CD14-positive monocyte (primary cell): ENCODE results near the gene GLDC. TPM values are rescaled to one million over a fixed set of nuclear protein-coding genes. Genes with fewer than 3 reads are reported as not detected.

Experiments used
- DNase-seq, 3 donors: peaks; one replicate each; pipeline ENCODE4 v3.0.0-alpha.2; 2011 to 2022
- H2AFZ ChIP-seq: 2 replicates; pipeline ENCODE4 v1.6.0; 2012; ENCODE audit warnings: mild to moderate bottlenecking, low read depth, low read length, inconsistent platforms; ENCODE audit not compliant: insufficient read depth, poor library complexity, severe bottlenecking
- H3K27ac ChIP-seq, 2 donors: 1 replicate in 1 of 2; 2 replicates in 1 of 2; pipeline ENCODE4 v1.5.1; 2012 to 2013; ENCODE audit warnings: low read length in 2 of 2, control low read depth in 1 of 2, inconsistent platforms in 1 of 2, low read depth in 1 of 2, mild to moderate bottlenecking in 1 of 2
- H3K27me3 ChIP-seq, 2 donors: one replicate each; pipeline versions ENCODE4 v1.6.0 to v1.6.1; 2011 to 2013; ENCODE audit warnings: low read length in 2 of 2; ENCODE audit not compliant: control insufficient read depth in 2 of 2, insufficient read depth in 2 of 2
- H3K36me3 ChIP-seq, 2 donors: replicated peaks in 1 of 2; 1 replicate in 1 of 2; 2 replicates in 1 of 2; pipeline versions ENCODE4 v1.5.1 to v1.6.1; 2012 to 2013; ENCODE audit warnings: low read length in 2 of 2, control low read depth in 1 of 2, inconsistent platforms in 1 of 2, mild to moderate bottlenecking in 1 of 2; ENCODE audit not compliant: insufficient read depth in 2 of 2, control insufficient read depth in 1 of 2
- H3K4me1 ChIP-seq, 2 donors: 1 replicate in 1 of 2; 2 replicates in 1 of 2; pipeline versions ENCODE4 v1.5.1 to v1.6.1; 2012 to 2013; ENCODE audit warnings: low read length in 2 of 2, control low read depth in 1 of 2, inconsistent platforms in 1 of 2, mild to moderate bottlenecking in 1 of 2, moderate library complexity in 1 of 2; ENCODE audit not compliant: insufficient read depth in 2 of 2, control insufficient read depth in 1 of 2
- H3K4me2 ChIP-seq: replicated peaks from 2 replicates; pipeline ENCODE3; 2012; ENCODE audit warnings: low read length, moderate library complexity, mild to moderate bottlenecking; ENCODE audit not compliant: poor library complexity, severe bottlenecking; ENCODE audit errors: extremely low read depth
- H3K4me3 ChIP-seq, 3 experiments: fragments of 200-600 bp in 1 of 3; sonication (generic) in 1 of 3; replicated peaks in 1 of 3; 1 replicate in 2 of 3; 2 replicates in 1 of 3; pipeline ENCODE4 v1.5.1; 2011 to 2013; ENCODE audit warnings: low read length in 3 of 3, mild to moderate bottlenecking in 3 of 3, control low read depth in 2 of 3, low read depth in 2 of 3, inconsistent platforms in 1 of 3, moderate library complexity in 1 of 3
- H3K79me2 ChIP-seq: 2 replicates; pipeline ENCODE4 v1.6.0; 2012; ENCODE audit warnings: mild to moderate bottlenecking, control low read depth, inconsistent platforms, low read length, moderate library complexity; ENCODE audit not compliant: insufficient read depth
- H3K9ac ChIP-seq: 2 replicates; pipeline ENCODE4 v1.6.0; 2017; ENCODE audit warnings: low read length, mild to moderate bottlenecking; ENCODE audit not compliant: insufficient read depth, poor library complexity, severe bottlenecking
- H3K9me3 ChIP-seq, 2 donors: replicated peaks in 1 of 2; 1 replicate in 1 of 2; 2 replicates in 1 of 2; pipeline versions ENCODE4 v1.5.1 to v1.6.1; 2012 to 2013; ENCODE audit warnings: low read length in 2 of 2, control low read depth in 1 of 2; ENCODE audit not compliant: control insufficient read depth in 1 of 2, insufficient read depth in 1 of 2
- H4K20me1 ChIP-seq: 2 replicates; pipeline ENCODE4 v1.6.0; 2012; ENCODE audit warnings: mild to moderate bottlenecking, low read length, control low read depth, moderate library complexity; ENCODE audit not compliant: insufficient read depth
- H3K27ac Mint-ChIP-seq, 7 donors: one replicate each; pipeline ENCODE4 v1.8.0; 2020; ENCODE audit warnings: mild to moderate bottlenecking in 7 of 7, mixed read lengths in 7 of 7, moderate library complexity in 6 of 7, inconsistent platforms in 2 of 7
- H3K27me3 Mint-ChIP-seq, 3 donors: one replicate each; pipeline ENCODE4 v1.8.0; 2021 to 2022; ENCODE audit warnings: low read depth in 3 of 3, mild to moderate bottlenecking in 3 of 3, mixed read lengths in 3 of 3, moderate library complexity in 3 of 3, inconsistent platforms in 1 of 3
- H3K36me3 Mint-ChIP-seq, 2 donors: one replicate each; pipeline ENCODE4 v1.8.0; 2020; ENCODE audit warnings: mixed read lengths in 2 of 2, inconsistent platforms in 1 of 2, mild to moderate bottlenecking in 1 of 2
- H3K4me1 Mint-ChIP-seq: one replicate; pipeline ENCODE4 v1.8.0; 2020; ENCODE audit warnings: mild to moderate bottlenecking, mixed read lengths
- H3K4me3 Mint-ChIP-seq, 2 donors: one replicate each; pipeline ENCODE4 v1.8.0; 2020; ENCODE audit warnings: mild to moderate bottlenecking in 2 of 2, mixed read lengths in 2 of 2, moderate library complexity in 1 of 2
- H3K9me3 Mint-ChIP-seq, 7 donors: one replicate each; pipeline ENCODE4 v1.8.0; 2020 to 2022; ENCODE audit warnings: mixed read lengths in 7 of 7, mild to moderate bottlenecking in 6 of 7, moderate library complexity in 6 of 7, inconsistent platforms in 2 of 7
- WGBS: methylation state at CpG from one replicate; pipeline ENCODE4 v1.1.5; 2013; ENCODE audit warnings: missing lambda C conversion rate; ENCODE audit not compliant: insufficient coverage; 5-methylcytosine and 5-hydroxymethylcytosine counted together
- intact Hi-C, 2 donors: fragments of 100-400 bp; cut with micrococcal nuclease; formaldehyde crosslinking; loops; one replicate each; pipeline versions ENCODE4 v1.15.0 to v1.15.1; 2023
- polyA plus RNA-seq, 3 donors: library from polyadenylated mRNA; depleted of rRNA in 1 of 3; unstranded in 2 of 3; stranded (reverse) in 1 of 3; fragments of 300-500 nt in 2 of 3; fragments of >200 nt in 1 of 3; fragmentation: Illumina TruSeq in 2 of 3; gene quantifications; 1 replicate in 2 of 3; 2 replicates in 1 of 3; pipeline ENCODE4 v1.2.3, GENCODE V29; 2012 to 2021
- TF ChIP-seq, protein P1 (sequence below): fragments of 200-600 bp; IDR thresholded peaks from one replicate; pipeline ENCODE4 v1.8.0; 2022; ENCODE audit warnings: antibody characterized with exemption, mild to moderate bottlenecking

GLDC gene
- polyA plus RNA-seq, 3 donors: not detected

DNA sequence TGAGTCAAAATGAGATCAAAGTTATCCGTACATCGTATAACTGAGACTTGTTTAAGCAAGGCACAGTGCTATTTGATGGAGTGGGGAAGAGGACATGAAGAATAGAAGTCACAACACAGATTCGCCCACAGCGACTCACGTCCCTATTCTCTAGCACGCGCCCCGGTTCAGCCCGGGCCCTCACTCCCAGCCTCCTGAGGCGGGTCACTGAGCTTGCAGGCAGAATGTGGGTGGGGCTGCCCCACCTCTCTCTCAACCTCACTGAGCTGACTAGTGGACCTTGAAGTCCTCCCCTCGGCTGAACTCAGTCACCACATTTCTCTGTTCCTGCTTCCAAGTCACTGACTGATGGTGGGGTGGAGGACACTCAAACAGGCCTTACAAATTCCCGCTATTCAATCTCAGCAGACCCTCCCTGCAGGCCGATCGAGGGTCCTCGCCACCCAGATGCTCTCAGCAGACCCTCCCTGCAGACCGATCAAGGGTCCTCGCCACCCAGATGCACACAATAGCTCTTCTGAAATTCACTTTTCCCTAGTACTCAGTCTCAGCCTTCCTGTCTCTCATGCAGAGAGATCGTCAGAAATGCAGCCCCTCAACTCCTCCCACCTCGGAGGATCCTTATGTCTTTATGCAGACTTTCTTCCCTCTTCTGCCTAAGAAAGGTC lies 12.9 kb downstream of the GLDC start:
- Mint-ChIP-seq H3K4me1 (no peaks in the 10 kb centered on the region), H3K27ac (no peak overlapping the region), H3K27me3 (peaks cover 7 to 12% (median 12%) of the 10 kb centered on the region in 3 donors), H3K9me3 (peaks cover 0 to 3% (median 0%) of the 10 kb centered on the region in 7 donors), H3K36me3 (no peaks in the 10 kb centered on the region), H3K4me3 (no peak overlapping the region)
- DNase-seq: no peak
- no peak overlapping the region for H2AFZ ChIP-seq
- no peaks in the 10 kb centered on the region for H3K79me2 ChIP-seq
- intact Hi-C loops: no loop called here
- no peaks in the 10 kb centered on the region for H3K27me3 ChIP-seq
- no peaks in the 10 kb centered on the region for H4K20me1 ChIP-seq
- no peak overlapping the region for H3K4me2 ChIP-seq
- H3K4me1 ChIP-seq: no peaks in the 10 kb centered on the region
- H3K9ac ChIP-seq: no peak overlapping the region
- H3K9me3 ChIP-seq: no peaks in the 10 kb centered on the region
- no peaks in the 10 kb centered on the region for H3K36me3 ChIP-seq
- WGBS: 85% methylated on average over 13 of the region's 19 CpGs
- no peak overlapping the region for H3K4me3 ChIP-seq
- TF ChIP-seq, protein P1, sequence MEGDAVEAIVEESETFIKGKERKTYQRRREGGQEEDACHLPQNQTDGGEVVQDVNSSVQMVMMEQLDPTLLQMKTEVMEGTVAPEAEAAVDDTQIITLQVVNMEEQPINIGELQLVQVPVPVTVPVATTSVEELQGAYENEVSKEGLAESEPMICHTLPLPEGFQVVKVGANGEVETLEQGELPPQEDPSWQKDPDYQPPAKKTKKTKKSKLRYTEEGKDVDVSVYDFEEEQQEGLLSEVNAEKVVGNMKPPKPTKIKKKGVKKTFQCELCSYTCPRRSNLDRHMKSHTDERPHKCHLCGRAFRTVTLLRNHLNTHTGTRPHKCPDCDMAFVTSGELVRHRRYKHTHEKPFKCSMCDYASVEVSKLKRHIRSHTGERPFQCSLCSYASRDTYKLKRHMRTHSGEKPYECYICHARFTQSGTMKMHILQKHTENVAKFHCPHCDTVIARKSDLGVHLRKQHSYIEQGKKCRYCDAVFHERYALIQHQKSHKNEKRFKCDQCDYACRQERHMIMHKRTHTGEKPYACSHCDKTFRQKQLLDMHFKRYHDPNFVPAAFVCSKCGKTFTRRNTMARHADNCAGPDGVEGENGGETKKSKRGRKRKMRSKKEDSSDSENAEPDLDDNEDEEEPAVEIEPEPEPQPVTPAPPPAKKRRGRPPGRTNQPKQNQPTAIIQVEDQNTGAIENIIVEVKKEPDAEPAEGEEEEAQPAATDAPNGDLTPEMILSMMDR: no peak
- no peak overlapping the region for H3K27ac ChIP-seq

DNA sequence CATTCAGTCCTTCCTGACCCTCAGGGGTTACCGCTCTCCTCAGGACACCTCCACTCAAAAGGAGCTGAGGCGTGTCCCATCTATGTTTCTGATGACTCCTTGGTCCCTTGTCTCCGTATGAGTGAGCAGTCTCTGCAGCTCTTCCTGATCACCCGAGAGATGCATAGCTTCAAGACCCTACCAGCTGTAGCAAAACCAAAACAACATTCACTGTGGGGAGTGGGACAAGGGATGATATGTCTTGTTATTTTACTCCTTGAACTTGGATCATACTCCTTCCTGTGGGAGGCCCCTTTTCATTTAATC lies 14.4 kb downstream of the GLDC start:
- intact Hi-C loops: no loop called here
- no CpG with 5 or more reads among the region's 4 CpGs for WGBS
- TF ChIP-seq, protein P1: no peak
- Histone ChIP-seq H3K9me3 (no peaks in the 10 kb centered on the region), H3K27me3 (peaks cover 0 to 2% of the 10 kb centered on the region in 2 donors), H2AFZ (no peak overlapping the region), H3K79me2 (no peaks in the 10 kb centered on the region), H3K9ac (no peak overlapping the region), H4K20me1 (no peaks in the 10 kb centered on the region), H3K4me3 (no peak overlapping the region), H3K4me1 (no peaks in the 10 kb centered on the region), H3K4me2 (no peak overlapping the region), H3K36me3 (no peaks in the 10 kb centered on the region), H3K27ac (no peak overlapping the region)
- no peaks in the 10 kb centered on the region for H3K36me3 Mint-ChIP-seq
- DNase-seq: no peak
- no peaks in the 10 kb centered on the region for H3K4me1 Mint-ChIP-seq
- peaks cover 9 to 16% (median 16%) of the 10 kb centered on the region in 3 donors for H3K27me3 Mint-ChIP-seq
- H3K4me3 Mint-ChIP-seq: no peak overlapping the region
- no peak overlapping the region for H3K27ac Mint-ChIP-seq
- peaks cover 0 to 3% (median 0%) of the 10 kb centered on the region in 7 donors for H3K9me3 Mint-ChIP-seq
